ENCODE data around the gene ASPSCR1. TPM values are rescaled to one million over a fixed set of nuclear protein-coding genes. Genes with fewer than 3 reads are reported as not detected.

ASPSCR1 gene
- total and polyA plus RNA-seq, 2 of the 13 experiments (the other 11 are each of a cell fraction or from before 2014, with no cell fraction given): 274 to 314 TPM

GRCh38 chr17:81977211-81977808, at the start of gene ASPSCR1 (continued):
- TF ChIP-seq ZBTB2 (CRISPR knock-in tag; IDR thresholded peaks at IDR 0.05; ENCODE audit: low read depth) (peak; percentile 96), FOXC1 (CRISPR knock-in tag; IDR thresholded peaks at IDR 0.05; ENCODE audit: borderline replicate concordance) (no peak), HIVEP1 (CRISPR knock-in tag; IDR thresholded peaks at IDR 0.05) (no peak), NFAT5 (CRISPR knock-in tag; IDR thresholded peaks at IDR 0.05) (peak; percentile 30), ZFP36 (IDR thresholded peaks at IDR 0.05; ENCODE audit: borderline replicate concordance, low read depth, low read length, partially characterized antibody) (no peak), ATF6 (CRISPR knock-in tag; conservative IDR thresholded peaks at IDR 0.05) (0 out of 2 replicates have a peak, but pooled peaks have one; percentile 43), NFIC (IDR thresholded peaks at IDR 0.05; ENCODE audit: low read length) (no peak), NFYC (CRISPR knock-in tag; IDR thresholded peaks at IDR 0.05) (no peak; the same call in 1 of the 2 replicates), MXI1 (IDR thresholded peaks at IDR 0.05; ENCODE audit: borderline replicate concordance, low read depth, low read length) (peak; percentile 98; the same call in 2 of the 3 replicates), SETDB1 (CRISPR knock-in tag; IDR thresholded peaks at IDR 0.05; ENCODE audit: borderline replicate concordance) (no peak), FOXO4 (CRISPR knock-in tag; conservative IDR thresholded peaks at IDR 0.05) (no peak), ZNF230 (CRISPR knock-in tag; IDR thresholded peaks at IDR 0.05) (0 out of 2 replicates have a peak, but pooled peaks have one; percentile 40), ZNF256 (CRISPR knock-in tag; conservative IDR thresholded peaks at IDR 0.05) (no peak), HNRNPH1 (optimal IDR thresholded peaks at IDR 0.05; ENCODE audit: low read depth, low read length) (no peak), ZNF766 (CRISPR knock-in tag; IDR thresholded peaks at IDR 0.05; ENCODE audit: borderline replicate concordance) (no peak), EHMT2 (IDR thresholded peaks at IDR 0.05; ENCODE audit: borderline replicate concordance, low read depth, low read length) (no peak), MAFF (IDR thresholded peaks at IDR 0.05; ENCODE audit: low read depth, low read length) (no peak), RFXAP (CRISPR knock-in tag; IDR thresholded peaks at IDR 0.05; ENCODE audit: borderline replicate concordance) (peak; percentile 80), ZNF777 (CRISPR knock-in tag; IDR thresholded peaks at IDR 0.05) (peak; percentile 57), ZNF629 (CRISPR knock-in tag; conservative IDR thresholded peaks at IDR 0.05) (no peak)
